Subcutaneous abdominal adipose tissue (tissue), 5 donors: ENCODE results near the gene TIMM17B.

Source experiments
- H3K27ac ChIP-seq: one replicate; pipeline ENCODE4 v1.7.0; 2013; ENCODE audit warnings: low read depth, mild to moderate bottlenecking, inconsistent platforms, low read length, moderate library complexity
- H3K27me3 ChIP-seq, 5 donors: one replicate each; pipeline ENCODE4 v1.7.0; 2013; ENCODE audit warnings: low read length in 5 of 5, inconsistent platforms in 1 of 5; ENCODE audit not compliant: control insufficient read depth in 5 of 5, insufficient read depth in 4 of 5
- H3K36me3 ChIP-seq, 5 donors: one replicate each; pipeline ENCODE4 v1.7.0; 2013; ENCODE audit warnings: low read length in 5 of 5; ENCODE audit not compliant: control insufficient read depth in 5 of 5, insufficient read depth in 5 of 5
- H3K4me1 ChIP-seq, 5 donors: one replicate each; pipeline ENCODE4 v1.7.0; 2013; ENCODE audit warnings: low read length in 5 of 5, mild to moderate bottlenecking in 3 of 5, moderate library complexity in 1 of 5; ENCODE audit not compliant: control insufficient read depth in 5 of 5, insufficient read depth in 5 of 5
- H3K4me3 ChIP-seq, 5 donors: one replicate each; pipeline ENCODE4 v1.7.0; 2013; ENCODE audit warnings: low read length in 5 of 5, low read depth in 1 of 5
- H3K9ac ChIP-seq, 5 donors: one replicate each; pipeline ENCODE4 v1.7.0; 2013; ENCODE audit warnings: low read length in 5 of 5, mild to moderate bottlenecking in 4 of 5, moderate library complexity in 3 of 5
- H3K9me3 ChIP-seq, 5 donors: one replicate each; pipeline ENCODE4 v1.7.0; 2013; ENCODE audit warnings: low read length in 5 of 5; ENCODE audit not compliant: control insufficient read depth in 5 of 5
- donor health status: healthy.
- donor health status: healthy.
- donor health status: healthy.
- donor health status: healthy.
- donor health status: healthy.

Gene TIMM17B

DNA sequence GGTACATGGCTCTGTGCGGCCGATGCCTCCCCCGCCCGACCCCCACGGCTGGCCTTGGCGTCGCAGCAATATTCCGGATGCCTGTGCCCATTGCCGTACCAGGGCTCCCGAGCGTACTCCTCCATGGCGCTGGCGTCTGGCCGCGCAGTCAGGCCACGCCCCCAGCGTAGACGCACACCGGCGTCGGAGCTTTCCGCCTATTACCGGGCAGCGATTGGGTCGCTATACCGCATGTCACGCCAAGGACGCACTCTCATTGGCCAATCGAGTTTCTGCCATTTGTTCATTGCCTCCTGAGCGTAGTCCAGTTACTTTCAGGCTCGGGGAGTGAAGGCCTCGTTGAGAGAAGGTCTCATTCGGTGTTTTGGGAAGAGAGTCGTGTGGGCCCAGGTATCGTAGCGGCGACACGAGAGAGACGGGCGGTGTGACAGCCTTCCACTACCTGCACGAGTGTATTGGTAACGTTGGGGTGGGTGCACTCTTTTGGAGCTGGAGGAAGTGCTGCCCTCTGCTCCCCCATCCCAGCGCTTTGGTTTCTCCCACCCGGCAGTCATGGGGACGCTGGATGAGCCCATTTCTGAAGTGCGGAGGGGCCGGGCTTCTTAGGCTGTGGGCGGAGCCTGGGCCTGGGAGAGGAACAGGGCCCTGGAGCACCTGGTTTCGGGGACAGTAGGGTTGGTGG lies at the start of gene TIMM17B, which contains the start of gene PQBP1:
Gene TIMM17B (minus strand): TSS at position 144 of the 682 bp plus-strand sequence. CDS start 19 bp downstream, at position 125.
Gene PQBP1 (plus strand): TSS at position 306 of the 682 bp plus-strand sequence. CDS start 580 bp downstream, outside the sequence.
- Histone ChIP-seq H3K4me3 (peak within 1 kb of the TSS; percentile 71 to 82 (median 80)), H3K9me3 (peaks cover 0 to 10% (median 7%) of the 10 kb centered on the region in 5 donors), H3K36me3 (peaks cover 0 to 39% (median 16%) of the 10 kb centered on the region in 5 donors), H3K27me3 (peaks cover 0 to 8% (median 2%) of the 10 kb centered on the region in 5 donors), H3K27ac (peak within 1 kb of the TSS; percentile 95), H3K4me1 (peaks cover 2 to 16% (median 16%) of the 10 kb centered on the region in 5 donors), H3K9ac (peak within 1 kb of the TSS; percentile 75 to 91 (median 82))

DNA sequence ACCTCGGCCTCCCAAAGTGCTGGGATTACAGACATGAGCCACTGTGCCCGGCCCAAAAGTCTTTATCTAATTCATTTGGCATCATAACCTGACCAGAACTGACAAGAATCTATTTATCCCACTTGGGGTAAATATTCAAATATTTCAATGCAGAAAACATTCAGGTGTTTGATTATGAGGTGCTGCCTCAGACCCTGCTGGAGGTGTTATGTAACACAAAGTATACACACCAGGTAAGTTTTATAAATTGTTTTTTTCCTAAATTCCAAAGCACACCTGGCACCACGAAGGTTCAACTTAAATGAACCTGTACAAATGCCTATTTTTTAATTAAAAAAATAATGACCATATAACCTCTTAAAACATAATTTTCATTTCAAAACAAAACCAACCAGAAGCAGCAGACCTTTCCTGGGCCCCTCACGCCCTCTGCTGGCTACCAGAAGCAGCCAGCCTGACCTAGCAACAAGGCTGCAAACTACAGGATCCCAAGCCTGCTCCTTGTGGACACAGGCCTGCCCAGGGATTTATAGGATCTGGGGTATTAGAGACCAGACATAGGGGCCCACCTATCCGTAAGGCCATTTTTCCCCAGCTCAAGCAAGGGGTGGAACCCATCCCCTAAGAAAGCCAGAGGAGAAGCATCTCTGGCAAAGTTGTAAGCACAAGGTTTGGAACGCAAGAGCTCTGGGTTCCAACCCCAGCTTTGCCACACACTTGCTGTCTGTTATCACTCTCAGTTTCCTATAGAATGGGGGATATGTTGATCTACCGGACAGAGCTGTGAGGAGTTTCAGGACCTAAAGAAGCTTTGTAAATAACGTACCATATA lies 48.2 kb upstream of the TIMM17B start:
- Histone ChIP-seq H3K4me3 (no peak overlapping the region), H3K27ac (no peak overlapping the region), H3K36me3 (peaks cover 0 to 16% (median 6%) of the 10 kb centered on the region in 5 donors), H3K27me3 (peaks cover 0 to 4% (median 2%) of the 10 kb centered on the region in 5 donors), H3K9me3 (no peaks in the 10 kb centered on the region), H3K9ac (no peak overlapping the region), H3K4me1 (peaks cover 0 to 9% (median 0%) of the 10 kb centered on the region in 5 donors)

DNA sequence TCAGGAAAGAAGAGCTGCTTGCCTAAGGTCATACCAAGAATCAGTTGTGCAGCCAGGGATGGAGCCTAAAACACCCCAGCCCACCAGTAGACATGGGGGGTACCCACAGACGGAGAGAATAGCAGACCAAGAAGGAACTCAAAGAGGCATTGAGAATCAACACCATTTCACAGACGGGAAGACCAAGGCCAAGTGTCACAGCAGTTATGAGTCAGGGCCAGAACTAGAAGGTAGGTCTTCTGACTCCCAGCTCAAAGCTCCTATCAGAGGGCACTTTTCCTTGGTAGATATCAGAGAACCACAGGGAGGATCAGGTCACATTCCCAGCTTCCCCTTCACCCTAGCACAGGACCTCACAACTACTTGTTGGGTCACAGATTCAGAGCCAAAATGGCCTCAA lies 45.3 kb upstream of the TIMM17B start:
- Histone ChIP-seq H3K27ac (no peak overlapping the region), H3K4me1 (peaks cover 0 to 22% (median 2%) of the 10 kb centered on the region in 5 donors), H3K9ac (no peak overlapping the region), H3K4me3 (no peak overlapping the region), H3K36me3 (peaks cover 0 to 19% (median 11%) of the 10 kb centered on the region in 5 donors), H3K9me3 (no peaks in the 10 kb centered on the region), H3K27me3 (peaks cover 0 to 11% (median 6%) of the 10 kb centered on the region in 5 donors)

DNA sequence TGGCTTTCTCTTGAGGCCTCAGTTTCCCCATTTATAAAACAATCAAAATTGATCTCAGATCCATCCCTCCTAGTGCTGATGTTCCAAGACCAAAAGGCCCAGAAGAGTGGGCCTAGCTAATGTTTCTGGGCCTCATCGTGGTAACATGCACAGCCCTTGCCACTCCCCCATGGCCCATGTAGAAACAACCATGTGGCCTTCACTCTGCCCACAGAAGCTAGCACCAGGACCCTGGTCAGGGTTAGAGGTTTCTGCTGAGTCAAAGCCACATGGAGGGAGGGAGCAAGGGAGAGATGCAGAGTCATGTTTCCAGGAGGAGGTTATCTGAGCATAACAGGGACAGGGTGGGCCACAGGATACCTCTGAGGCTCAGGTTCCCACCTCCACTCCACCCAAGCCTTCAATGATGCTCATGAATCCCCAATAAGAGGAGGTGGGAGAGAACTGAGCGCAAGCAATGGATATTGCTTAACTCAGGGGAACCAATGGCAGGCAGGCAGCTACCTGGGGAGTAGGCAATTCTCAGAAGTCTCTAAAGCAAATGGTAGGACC lies 42.9 kb upstream of the TIMM17B start:
- Histone ChIP-seq H3K4me1 (peaks cover 0 to 39% (median 2%) of the 10 kb centered on the region in 5 donors), H3K36me3 (peaks cover 0 to 19% (median 13%) of the 10 kb centered on the region in 5 donors), H3K27ac (no peak overlapping the region), H3K4me3 (no peak overlapping the region), H3K9ac (peak overlapping the region in 1 of 5 donors; percentile 16), H3K9me3 (no peaks in the 10 kb centered on the region), H3K27me3 (peaks cover 0 to 11% (median 6%) of the 10 kb centered on the region in 5 donors)

DNA sequence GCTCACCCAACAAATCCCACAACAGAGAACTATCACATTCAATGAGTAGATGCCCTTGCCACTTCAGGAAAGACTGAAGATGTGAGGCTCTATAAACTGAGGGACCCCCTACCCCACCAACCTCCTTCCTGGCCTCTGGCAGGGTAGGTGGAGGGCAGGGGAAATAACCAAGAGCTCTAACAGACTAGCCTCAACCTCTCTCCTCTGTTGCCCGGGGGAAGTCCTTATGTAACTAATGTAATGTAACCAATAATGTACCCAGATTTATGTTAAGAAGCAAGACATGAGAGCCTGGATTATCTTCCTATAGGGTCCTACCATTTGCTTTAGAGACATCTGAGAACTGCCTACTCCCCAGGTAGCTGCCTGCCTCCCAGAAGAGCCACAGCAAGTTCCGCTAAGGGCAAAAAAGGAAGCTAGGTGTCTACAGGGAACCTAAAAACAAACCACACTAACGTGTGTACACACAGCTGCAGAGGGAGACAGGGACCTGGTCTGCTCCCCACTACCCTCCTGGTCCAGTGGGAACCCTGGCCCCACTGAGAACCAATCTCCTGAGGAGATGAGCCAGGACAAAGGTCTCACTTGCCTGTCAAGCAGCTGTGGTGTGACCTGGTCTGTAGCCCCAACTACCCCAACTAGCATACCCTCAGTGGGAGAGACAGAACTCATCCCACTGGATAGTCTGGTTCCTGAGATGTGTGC lies 42.1 kb upstream of the TIMM17B start:
- no peak overlapping the region for H3K27ac ChIP-seq
- H3K4me3 ChIP-seq = no peak overlapping the region
- peaks cover 0 to 39% (median 2%) of the 10 kb centered on the region in 5 donors for H3K4me1 ChIP-seq
- H3K9me3 ChIP-seq = no peaks in the 10 kb centered on the region
- peaks cover 0 to 13% (median 6%) of the 10 kb centered on the region in 5 donors for H3K27me3 ChIP-seq
- peaks cover 0 to 21% (median 17%) of the 10 kb centered on the region in 5 donors for H3K36me3 ChIP-seq
- H3K9ac ChIP-seq = peak overlapping the region in 1 of 5 donors; percentile 31

DNA sequence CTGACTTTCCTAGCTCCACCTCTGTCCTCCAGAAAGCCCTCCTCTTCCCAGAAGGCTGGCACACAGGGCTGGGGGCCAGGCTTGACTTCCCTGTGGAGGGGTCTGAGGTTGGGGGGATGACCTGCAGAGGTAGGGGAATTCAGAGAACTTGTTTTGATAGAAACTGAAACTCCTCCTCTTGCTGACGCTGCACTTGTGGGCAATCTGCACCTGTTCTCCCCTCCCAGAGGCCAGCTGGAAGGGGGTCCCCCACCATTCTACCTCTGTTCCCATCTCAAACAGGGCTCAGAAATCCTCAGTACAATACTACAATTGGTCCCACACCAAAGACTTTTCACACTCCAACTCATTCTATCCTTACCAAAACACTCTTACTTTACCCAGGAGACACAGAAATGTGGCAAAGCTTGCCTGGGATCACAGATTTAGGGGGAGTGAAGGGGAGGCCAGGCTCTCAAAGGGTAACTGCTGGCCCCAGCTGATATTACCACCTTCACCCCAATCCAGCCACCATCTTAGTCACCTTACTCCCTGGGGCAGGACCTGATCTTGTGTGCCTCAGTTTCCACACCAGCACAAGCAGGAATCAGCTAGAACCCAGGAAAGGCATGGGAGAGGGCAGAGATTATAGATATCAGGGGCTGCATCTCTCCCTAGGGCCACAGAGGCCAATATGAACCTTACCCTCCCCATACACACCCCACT lies 41.3 kb upstream of the TIMM17B start:
- H3K27me3 ChIP-seq = peaks cover 0 to 13% (median 6%) of the 10 kb centered on the region in 5 donors
- H3K9me3 ChIP-seq = peaks cover 0 to 4% (median 3%) of the 10 kb centered on the region in 5 donors
- H3K9ac ChIP-seq = no peak overlapping the region
- no peak overlapping the region for H3K4me3 ChIP-seq
- H3K36me3 ChIP-seq = peaks cover 0 to 26% (median 24%) of the 10 kb centered on the region in 5 donors
- H3K27ac ChIP-seq = no peak overlapping the region
- peaks cover 0 to 39% (median 2%) of the 10 kb centered on the region in 5 donors for H3K4me1 ChIP-seq

DNA sequence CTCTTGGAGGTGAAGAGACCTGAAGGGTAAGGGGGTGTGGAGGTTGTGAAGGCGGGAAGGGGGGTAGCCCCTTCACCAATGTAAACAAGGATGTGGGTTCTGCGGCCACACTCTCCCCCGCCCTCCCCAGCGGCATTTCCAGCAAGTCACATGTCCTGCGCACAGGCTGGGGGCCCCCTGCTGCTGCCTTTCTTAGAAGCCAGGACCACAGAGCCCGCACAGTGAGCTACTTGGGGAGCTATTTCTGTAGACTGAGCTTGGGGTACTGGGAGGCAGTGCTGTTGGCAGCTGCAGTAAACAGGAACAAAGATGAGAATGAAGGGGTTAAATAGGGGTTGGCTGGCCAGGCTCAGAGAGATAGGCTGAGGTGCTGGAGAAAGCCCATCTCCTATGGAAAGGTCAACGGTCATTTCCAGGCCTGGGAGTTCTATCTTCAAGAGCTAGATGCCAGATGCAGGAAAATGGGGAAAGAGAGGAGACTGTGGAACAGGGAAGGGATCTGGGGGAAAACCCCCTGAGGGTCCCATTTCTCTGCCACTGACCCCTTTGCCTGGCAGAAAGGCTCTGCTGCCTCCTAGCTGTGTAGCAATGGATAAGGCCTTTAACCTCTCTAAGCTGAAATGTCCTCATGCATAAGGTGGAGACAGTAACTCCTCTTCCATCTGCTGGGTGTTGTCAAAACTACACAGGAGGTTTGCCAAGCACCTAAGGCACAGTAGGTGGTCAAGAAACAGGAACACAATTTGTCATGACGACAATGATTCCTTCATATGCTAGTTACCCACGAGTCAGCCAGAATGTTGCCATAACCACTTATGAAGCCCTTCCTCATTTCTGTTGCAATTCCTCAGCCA lies 39.7 kb upstream of the TIMM17B start:
- peaks cover 0 to 39% (median 2%) of the 10 kb centered on the region in 5 donors for H3K4me1 ChIP-seq
- H3K9ac ChIP-seq = no peak overlapping the region

DNA sequence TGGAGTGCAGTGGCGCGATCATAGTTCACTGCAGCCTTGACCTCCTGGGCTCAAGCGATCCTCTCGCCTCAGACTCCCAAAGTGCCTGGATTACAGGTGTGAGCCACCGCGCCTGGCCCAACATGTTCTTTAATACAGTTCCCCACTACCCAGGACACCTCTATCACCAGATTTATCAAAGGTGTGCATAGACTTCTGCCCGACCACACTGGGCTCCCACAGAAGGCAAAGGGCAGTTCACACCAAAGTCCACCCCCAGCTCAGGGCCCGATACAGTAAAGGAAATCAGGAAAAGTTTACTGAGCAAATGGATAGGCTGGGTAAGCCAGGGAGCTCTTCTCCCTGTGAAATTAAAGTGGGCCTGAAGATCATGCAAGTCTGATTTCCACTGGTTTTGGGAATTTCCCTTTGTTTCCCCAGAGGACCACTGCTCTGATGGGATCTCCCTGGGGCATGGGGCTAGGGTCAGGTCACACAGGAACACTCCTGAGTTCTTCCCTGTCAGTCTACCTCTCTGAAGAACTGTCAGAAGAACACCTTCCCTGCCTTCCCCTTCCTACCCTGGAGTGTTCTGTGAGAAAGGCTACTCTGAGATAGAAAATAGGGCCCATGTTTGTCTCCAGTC lies 39.0 kb upstream of the TIMM17B start:
- Histone ChIP-seq H3K4me1 (peaks cover 0 to 33% (median 2%) of the 10 kb centered on the region in 5 donors), H3K27ac (no peak overlapping the region), H3K36me3 (peaks cover 0 to 27% (median 24%) of the 10 kb centered on the region in 5 donors), H3K27me3 (peaks cover 0 to 9% (median 6%) of the 10 kb centered on the region in 5 donors), H3K9ac (no peak overlapping the region), H3K4me3 (no peak overlapping the region), H3K9me3 (peaks cover 0 to 10% (median 5%) of the 10 kb centered on the region in 5 donors)

More for the DNA sequence above, 39.7 kb upstream of the TIMM17B start:
- no peak overlapping the region for H3K27ac ChIP-seq
- peaks cover 0 to 10% (median 5%) of the 10 kb centered on the region in 5 donors for H3K9me3 ChIP-seq
- peaks cover 0 to 11% (median 6%) of the 10 kb centered on the region in 5 donors for H3K27me3 ChIP-seq
- no peak overlapping the region for H3K4me3 ChIP-seq
- H3K36me3 ChIP-seq = peaks cover 0 to 29% (median 24%) of the 10 kb centered on the region in 5 donors
